Glomerular endothelial cell (primary cell): ENCODE data around the gene UNC5C. TPM values are rescaled to one million over a fixed set of nuclear protein-coding genes. Genes with fewer than 3 reads are reported as not detected.

ENCODE experiments used
- DNase-seq: peaks from one replicate; pipeline ENCODE4 v3.0.0-alpha.2; 2011; ENCODE audit warnings: low read depth, low spot score; ENCODE audit errors: extremely low read depth
- total RNA-seq: library from RNA; depleted of rRNA; stranded (reverse); fragments of >200 nt; gene quantifications from 2 replicates; pipeline ENCODE4 v1.2.3, GENCODE V29; 2015

UNC5C gene
- total RNA-seq, 1 donor from 2014 or later: 2.8 TPM

DNA sequence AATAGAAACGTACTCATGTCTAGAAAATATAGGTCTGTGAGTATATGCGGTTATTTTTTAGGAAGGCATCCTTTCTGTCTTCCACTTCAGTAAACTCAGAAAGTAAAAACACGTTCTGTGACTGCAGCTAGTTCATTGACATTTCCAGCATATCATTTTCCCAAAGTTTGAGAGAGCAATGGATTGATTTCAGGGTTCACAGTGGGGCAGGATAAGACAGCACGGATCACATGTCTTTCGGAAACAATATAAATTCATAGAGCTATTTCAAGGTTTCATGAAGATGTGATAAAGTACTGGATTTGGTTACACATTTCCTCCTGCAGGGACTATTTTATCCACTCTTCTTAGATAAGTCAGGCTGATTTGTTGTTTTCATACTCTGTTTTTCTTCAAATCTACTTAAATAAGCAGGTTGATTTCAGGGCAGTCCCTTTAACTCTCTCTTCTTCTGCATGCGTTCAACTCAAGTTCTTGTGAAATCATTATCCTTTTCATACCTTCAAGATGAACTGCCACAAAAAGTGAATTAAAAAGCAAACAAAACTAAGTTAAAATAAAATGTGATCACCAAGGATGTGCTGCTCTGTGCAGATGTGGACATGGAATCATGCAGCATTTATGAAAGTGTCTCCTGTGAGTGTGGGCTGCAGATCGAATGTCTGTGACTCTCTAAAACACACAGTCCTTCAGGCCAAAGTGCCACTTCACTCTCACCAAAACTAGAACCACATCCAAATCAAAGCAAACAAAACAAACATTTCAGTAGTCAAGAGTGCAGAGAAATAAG is 187.7 kb downstream of the UNC5C start:
- no peak for DNase-seq

DNA sequence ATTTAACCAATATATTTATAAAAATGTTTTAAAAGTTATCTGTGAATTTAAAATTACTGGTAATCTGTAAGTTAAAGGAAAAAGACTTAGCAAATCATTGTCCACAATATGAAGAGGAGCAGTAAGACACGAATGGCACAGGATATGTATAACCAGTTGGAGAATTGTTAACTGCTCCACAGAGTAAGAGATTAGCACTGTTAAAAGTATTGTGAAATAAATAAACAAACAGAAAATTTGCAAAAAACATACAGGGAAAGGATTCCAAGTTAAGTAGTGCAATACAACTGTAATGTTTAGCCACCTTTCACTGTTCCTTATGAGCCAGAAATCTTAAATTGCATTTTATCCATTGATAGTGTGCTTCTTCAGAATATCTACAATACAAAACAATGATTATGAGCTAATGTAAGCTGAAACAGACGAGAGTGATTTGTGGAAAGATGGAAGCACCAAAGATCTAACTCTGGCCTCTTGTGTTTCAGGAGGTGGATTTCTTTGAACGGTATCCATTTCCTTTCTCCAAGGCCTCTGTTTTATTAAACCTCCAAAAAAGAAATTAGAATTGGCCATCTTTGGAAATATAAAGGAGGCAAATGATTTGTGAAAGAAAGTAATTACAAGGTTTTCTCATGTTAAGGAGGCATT is 188.4 kb downstream of the UNC5C start:
- DNase-seq: no peak

DNA sequence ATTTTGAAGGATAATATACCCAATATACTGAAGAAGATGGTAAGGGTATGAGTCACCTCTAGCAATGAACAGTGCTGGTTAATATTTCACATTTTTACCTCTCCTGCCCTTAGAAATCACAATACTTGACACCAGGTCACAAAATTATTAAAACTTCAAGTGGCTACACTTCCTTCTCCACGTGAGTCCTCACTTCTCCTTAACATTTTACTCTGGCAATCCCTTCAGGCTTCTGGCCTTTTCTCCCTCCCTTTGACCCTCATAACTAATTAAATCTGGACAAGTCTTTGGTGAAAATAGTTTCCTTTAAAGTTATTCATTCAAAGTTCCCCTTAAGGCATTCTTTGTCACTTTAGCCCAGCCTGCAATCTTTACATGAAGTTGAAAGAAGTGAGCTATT is 190.4 kb downstream of the UNC5C start:
- DNase-seq: no peak

DNA sequence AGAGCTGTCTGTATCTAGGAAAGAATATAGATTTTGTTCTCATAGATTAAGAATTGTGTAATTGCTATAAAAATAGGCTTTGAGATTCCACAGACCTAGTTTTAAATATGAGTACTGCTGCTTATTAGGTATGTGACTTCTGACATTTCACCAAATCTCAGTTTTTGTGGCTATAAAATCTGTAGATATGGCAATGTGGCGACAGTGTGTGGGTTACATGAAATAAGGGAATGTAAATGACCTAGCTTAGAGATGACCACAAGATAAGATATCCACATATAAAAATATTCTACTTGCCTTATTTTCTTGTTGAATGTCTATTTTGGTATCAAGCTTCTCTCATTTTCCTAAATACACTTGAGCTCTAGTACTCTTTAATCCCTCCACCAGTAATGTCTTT is 193.8 kb downstream of the UNC5C start:
- no peak for DNase-seq

DNA sequence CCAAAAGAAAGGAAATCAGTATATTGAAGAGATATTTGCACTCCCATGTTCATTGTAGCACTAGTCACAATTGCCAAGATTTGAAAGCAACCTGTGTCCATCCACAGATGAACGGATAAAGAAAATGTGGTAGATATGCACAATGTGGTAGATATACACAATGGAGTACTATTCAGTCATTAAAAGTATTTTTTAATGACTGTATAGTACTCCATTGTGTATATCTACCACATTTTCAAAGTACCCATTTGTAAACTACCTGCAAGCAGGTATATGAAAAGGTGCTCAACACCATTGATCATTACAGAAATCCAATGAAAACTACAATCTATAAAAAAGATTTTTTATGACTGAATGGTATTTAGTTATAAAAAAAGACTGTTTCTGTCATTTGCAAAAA is 200.4 kb downstream of the UNC5C start:
- DNase-seq: no peak

DNA sequence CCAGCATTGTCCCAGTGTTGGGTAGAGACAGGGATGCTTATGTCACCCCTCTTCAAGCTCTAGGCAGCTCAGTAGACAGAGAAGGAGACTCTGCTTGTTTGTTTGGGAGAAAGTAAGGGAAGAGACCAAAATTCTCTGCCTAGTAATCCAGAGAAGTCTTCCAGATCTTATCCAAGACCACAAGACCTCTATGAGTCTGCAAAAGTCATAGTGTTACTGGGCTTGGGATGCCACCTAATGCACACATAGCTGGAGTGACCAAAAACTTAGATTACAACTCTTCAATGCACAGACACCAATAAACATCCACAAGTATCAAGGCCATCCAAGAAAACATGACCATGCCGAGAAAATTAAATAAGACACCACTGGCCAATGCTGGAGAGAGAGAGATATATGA is 205.5 kb downstream of the UNC5C start:
- DNase-seq: no peak

DNA sequence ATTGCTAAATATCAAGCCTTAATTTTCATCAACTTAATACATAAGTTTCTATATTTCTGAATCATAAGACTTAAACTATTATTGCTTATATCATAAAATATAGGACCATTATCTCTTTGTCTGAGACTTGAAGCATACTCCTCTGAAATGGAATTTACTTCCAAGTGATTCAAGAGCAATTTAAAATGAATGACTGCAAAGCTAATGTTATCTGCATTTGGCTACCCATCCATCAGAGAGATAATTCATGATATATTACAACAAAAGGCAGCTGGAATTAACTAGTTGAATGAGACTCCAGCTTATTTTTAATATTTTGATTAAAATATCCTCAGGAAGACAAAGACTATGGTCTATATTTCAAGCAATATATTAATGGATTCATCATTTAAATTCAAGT is 208.6 kb downstream of the UNC5C start:
- no peak for DNase-seq

DNA sequence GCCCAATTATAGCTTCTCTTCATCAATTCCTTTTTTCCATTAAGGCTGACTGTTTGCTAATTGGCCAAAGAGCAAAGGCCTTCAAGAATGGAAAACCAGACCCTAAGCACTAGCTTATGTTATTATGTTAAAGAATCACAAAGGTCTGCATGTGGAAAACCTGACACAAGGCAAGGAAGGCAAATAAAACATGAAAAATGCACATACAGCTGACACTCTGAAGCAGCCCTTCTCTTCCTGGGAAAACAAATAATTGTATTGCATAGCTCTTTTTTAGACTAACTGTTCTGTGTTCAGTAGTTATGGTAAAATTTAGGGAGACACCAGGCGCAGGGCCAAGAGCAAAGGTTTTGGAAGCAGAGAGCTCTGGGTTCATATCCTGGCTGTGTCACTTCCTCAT is 223.1 kb downstream of the UNC5C start:
- no peak for DNase-seq

DNA sequence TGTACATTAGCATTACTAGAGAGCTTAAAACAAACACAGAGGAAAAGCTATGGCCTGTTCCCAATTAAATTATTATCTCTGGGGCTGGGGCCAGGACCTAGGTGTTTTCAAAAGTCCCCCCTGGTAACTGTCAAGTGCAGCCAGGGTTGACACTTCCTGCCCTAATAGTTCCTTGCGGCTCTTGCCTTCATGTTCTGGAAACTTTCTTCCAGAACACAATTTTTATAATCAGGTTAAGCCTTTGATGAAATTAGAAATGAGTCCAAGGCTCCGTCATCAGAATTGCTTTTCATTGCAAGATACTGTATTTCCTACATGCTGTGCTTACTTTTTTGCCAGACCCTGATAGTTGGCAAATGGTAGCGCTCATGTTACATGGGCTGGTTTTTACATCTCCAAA is 229.6 kb downstream of the UNC5C start:
- DNase-seq: no peak

DNA sequence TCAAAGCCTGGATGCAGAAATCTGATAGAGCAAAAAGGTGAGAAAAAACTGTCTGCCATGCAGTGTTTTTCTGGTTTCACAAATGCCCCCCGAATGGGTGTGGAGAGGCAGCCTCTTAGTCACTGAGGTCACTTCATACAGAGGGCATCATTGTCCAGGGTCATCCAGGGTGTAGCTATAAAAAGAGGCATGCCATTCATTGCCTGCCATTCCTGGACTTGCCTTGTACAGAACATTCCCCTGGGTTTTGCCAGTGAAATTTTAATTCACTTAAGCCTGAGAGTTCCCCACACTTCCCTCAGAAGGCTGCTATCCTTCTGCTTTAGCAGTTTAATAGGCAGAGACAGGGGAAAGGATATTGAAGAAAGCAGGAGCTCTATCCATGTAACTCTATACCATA is 230.3 kb downstream of the UNC5C start:
- DNase-seq: no peak

DNA sequence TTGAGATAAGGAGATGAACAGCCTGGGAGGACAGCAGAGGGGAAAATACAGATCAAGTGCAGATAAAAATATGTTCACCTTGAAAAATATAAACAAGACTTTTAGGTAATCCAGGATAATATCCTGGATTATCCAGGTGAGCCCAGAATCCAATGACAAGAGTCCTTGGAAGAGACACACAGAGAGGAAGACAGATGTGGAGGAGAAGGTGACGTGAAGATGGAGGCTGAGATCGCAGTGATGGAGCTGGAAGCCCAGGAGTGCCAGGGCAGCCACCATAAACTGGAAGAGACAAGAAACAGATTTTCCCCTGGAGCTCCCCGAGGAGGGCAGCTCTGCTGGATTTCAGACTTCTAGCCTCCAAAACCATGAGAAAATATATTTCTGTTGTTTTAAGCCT is 230.7 kb downstream of the UNC5C start:
- DNase-seq: no peak

DNA sequence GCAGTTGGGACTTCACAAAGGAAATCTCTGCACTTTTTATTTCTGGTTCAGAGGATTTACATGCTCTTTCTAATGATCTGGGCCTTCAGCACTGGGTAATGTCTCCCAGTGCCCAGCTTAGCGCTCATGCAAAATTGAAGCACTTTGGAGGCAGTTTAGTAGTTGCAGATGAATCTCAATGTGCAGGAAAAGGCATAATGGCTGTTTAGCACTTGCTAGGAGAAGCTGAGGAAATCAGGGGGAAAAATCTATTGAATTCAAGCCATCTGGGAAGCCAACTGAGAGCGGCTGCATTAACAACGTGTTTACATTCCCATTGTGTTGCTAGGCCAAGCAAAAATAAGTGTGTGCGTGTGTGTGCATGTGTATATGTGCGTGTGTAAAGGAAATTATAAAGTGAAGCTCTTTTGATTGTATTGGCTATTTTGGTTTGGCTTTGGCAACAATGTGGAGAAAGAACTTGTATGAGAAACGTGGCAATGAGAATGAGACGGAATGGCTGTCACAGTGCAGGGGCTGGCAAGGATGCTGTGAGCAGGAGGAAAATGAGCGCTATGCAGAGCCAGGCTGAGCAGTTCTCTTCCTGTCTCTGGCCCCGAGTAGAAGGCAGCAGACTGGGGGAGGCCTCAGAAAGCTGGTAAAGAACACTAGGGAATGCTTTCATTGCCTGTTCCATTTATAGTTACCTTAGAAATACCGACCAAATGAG is 231.5 kb downstream of the UNC5C start:
- no peak for DNase-seq

DNA sequence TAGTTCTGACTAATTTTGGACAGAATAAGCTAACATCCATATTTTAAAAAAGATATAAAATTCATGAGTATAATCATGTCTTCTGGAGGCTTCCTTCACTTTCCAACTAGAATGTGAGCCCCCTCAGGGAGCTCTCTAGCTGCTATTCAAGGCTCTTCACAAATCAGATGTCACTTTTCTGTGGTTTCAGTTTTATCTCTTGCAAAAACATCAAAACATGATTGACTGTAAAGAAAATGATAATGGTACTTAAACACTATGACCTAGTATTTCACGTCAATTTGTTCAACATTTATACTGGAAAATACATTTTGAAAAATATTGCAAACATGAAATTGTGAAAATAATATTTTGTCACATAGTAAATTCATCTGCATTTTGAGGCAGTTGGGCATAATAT is 234.2 kb downstream of the UNC5C start:
- DNase-seq: no peak

DNA sequence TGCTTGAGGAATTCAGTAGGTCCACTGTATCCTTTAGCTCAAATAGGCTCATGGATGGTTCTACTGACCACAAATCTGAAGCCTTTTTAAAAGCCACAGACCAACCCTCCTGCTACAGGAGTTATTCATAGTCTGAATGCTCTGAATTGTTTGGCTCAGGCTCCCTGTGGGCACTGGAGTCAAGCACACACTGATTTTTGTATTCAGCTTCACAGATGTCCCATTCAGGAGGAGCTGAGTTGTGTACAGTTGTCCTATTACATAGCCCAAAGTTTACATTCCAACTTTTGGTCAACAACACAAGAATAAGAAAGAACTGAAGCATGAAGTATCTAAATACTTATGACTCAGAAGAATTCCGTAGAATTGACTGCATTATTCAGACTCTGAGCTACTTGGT is 243.9 kb downstream of the UNC5C start:
- no peak for DNase-seq

DNA sequence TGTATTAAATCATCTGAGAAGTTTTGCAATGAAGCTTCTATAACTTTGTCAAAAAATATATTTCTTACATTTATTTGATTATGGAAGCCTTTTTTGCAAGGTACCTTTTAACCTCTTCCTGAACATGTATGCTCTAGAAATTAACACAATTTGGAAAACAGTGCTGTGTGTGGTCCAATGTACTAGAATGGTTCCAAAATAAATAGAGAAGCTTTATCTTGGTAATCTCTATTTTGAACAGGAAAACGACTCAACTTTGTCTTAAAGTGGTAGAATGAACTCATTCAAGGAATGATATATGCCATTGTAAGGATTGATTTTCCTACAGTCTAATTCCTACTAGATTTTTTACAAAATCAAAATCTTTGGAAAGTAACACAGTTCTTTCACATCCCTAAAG is 248.5 kb downstream of the UNC5C start:
- no peak for DNase-seq

DNA sequence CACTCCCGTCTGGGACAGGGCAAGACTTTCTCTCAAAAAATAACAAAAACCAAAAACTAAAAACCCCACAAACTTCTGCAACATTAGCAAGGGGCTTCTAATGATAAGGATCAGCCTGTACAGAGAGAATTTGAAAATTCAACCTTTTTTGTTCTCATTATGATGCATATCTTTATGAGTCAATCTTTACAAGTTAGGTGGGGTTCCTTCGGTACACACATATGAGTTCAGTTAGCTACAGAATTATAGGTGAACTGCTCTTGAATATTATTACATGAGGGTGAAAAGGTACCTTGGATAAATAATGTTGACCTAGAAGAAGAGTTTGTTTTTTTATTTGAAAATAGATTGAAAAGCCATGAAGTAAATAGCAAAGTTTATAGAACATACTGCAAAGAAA is 252.7 kb downstream of the UNC5C start:
- no peak for DNase-seq

DNA sequence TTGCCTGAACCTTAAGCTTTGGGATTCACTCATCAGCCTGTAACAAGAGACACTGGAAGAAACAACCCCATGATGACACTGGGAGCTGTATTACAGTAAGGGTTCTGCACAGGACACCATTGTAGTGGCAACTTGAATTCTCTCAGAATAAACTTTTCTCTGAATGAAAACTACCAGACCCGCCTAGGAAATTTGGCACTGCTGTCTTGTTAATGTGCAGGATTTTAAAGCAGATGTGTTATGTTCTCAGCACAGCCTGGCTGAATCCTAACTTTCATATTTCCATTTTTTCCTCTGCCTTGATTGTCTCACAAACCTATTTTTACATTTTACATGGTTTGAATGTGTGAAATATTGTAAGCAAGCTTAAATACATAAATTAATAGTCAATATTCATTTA is 253.6 kb downstream of the UNC5C start:
- DNase-seq: no peak

DNA sequence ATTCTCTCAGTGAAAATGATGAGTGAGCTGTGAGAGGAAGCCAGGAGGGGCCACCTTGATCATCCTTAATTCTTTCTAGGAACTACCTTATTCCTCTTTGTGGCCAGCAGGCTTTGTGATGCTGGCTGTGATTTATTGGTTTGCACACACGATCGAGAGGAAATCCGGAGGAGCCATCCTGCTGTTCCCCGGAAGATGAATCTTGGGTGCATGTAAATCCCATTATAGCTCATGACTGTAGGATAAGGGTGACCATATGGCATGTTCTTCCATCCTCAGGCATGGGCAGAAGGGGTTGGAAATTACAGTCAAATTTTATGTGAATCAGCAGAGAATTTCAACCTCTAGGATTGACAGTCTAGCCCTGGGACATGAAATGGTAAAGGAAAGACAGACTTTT is 254.5 kb downstream of the UNC5C start:
- DNase-seq: no peak

DNA sequence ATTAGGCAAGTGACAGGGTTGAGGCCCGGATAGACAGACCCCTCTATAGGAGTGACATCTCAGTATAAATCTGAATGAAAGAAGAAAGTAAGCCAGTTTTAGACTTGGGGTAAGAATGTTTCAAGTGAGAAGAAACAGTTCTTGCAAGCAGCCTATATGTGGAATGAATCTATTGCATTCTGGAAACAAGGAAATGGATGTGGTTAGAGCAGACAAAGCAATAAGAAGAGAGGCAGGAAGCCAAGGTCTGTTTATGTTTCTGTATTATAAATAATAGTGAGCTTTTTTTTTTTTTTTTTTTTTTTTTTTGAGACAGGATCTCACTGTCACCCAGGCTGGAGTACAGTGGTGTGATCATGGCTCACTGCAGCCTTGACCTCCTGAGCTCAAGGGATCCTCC is 255.8 kb downstream of the UNC5C start:
- no peak for DNase-seq

DNA sequence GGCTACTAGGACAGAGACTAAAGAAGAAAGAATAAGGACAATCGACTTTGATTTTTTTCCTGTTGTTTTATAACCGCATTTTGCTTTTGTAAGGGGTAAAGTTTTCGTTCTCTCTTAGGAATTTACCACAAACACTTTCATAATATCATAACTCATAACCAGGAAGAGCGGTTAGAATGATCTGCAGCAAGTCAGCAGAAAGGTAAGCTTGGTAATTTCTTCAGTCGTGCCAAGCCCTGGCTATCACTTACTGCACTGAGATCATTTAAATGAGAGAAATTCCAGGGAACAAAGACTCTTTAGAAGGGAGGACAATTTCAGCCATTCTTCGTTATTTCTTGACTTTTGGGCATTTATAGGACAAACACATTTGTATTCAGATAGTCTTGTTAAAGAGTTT is 258.1 kb downstream of the UNC5C start:
- no peak for DNase-seq

DNA sequence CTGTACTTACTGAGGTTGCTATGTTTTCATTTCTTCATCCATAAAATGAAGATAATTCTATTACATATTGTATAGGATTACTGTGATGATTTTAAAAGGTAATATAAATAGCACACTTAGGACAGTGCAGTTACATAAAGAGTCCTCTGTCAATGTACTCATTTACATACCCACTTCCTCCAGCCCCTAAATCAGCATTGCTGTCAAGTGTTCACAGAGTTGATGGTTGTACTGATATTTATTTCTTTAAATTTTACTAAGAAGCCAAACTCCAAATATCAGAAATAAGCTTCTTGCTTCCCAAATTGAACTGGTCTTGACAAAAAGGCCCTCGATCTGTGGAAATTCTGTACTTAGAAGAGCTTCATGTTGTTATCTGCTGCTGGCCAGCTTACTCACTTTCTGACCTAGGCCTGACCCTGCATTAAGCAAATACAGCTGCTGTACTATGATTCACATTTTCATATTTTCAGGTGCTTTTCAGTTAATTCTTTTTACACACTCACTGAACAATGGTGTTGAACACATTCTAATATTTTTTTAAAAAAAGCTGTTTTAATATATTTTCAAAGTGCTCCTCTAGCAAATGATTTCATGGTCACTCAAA is 259.6 kb downstream of the UNC5C start:
- DNase-seq: peak; percentile 54

DNA sequence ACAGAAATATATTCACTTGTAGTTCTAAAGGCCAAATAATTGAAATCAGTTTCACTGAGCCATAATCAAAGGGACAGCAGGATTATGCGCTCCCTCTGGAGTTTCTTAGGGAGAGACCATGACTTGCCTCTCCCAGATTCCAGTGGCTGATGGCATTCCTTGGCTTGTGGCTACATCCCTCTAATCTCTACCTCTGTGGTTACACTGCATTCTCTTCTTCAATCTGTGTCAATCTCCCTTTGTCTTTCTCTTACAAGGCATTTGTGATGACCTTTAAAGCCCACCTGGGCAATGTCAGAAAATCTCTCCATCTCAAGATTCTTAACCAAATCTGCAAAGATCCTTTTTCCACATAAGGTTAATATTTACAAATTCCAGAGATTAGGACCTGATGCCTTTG is 260.2 kb downstream of the UNC5C start:
- DNase-seq: no peak
